GM19099 (cell line): ENCODE measurements around the gene ITGAD.

ENCODE experiments used
- POLR2A ChIP-seq: IDR thresholded peaks from 3 replicates; pipeline ENCODE4 v1.6.1; 2011; ENCODE audit warnings: low read depth; ENCODE audit not compliant: insufficient read length; ENCODE audit errors: extremely low read depth

The ITGAD gene

DNA sequence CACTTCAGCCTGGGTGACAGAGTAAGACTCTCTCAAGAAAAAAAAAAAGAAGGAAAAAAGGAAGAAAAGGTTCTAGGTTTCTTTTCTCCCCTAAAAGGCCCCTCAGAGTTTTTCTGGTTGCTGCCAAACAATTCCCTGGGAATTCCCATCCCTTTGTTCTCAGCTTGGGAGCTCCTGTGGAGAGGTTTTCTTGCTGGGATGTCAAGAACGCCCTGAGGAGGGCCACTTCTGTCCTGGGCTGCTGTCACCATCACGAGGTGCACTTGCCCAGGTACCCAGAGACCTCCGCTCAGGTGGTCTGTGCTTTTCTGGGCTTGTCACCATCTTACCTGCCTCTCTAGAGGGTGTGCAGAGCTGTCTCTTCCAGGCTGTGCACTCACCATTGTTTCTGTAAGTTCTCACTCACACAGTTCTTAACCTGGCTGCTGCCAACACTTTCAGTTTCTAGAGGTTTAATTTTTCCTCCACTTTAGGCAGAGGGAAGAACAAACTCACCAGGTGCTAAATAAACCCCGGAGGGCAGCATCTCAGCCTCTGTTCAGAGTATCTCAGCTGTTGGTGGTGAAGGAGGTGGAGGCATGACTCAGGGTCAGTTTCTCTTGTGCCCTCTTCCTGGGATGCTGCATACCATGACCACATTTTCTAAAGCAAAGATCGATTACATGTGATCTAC, 37.4 kb downstream of the ITGAD start:
- TF ChIP-seq POLR2A = no peak

DNA sequence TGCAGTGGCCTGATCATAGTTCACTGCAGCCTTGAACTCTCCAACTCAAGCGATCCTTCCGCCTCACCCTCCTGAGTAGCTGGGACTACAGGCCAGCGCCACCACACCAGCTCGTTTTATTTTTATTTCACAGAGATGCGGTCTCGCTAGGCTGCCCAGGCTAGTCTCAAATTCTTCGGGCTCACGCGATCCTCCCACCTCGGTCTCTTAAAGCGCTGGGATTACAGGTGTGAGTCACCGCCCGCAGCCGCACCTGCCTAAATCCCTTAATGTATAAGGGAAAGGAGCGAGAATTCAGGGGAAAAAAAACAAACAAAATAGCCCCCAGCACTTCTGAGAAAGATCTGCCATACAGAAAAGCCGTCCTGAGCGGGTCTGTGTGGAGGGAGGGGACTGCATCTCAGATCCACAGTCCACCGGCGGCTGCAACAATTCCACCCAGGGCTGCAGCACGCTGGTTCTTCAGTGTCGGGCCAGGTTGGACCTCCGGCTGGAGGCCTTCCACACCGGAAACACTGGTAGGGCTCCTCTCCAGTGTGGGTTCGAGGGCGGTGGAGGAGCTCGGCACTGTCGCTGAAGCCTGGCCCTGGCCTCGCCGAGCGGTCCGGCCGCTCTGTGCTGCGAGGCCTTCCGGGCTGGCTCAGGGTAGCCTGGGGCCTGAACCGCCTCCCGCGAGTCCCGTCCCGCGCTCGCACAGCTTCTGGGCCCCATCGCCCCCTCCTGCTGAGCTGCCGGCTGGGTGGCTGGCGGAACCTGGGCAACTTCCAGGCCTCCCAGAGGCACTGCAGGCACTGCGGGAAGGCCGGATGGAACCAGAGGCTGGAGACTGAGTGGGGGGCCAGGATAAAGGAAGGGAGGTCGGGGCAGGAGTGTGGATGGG, 42.4 kb downstream of the ITGAD start:
- no peak for TF ChIP-seq POLR2A

DNA sequence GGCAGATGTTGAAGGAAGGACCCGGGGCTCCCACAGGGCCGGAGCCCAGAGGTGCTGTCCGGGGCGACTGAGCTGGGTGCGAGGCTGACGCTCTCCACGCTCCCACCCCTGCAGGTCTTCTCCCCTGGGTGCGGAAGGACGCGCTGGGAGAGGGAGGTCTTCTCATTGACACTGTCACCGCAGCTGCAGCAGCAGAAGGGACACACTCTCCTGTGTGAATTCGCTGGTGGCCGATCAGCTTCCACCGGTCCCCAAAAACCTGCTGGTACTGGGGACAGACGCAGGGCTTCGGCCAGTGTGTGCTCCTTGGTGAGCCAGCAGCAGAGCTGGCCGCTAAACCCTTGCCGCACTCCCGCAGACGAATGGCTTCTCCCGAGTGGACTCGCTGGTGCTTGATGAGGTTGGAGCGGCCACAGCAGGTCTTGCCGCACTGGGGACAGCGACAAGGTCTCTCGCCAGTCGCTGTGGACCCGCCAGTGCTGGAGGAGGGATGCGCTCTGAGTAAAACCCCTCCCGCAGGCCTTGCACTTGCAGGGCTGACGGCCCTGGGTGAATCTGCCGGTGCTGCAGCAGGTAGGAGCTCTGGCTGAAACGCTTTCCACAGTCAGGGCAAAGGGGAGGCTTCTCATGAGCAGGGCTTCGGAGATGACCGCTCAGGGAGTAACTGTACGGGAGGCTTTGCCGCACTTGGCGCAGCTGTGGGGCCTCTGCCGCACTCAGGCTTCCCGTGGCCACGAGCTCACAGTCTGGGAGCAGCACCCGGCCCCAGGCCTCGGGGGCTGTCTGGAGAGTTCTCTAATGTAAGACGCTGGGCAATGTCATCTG, 43.3 kb downstream of the ITGAD start:
- TF ChIP-seq POLR2A = no peak

DNA sequence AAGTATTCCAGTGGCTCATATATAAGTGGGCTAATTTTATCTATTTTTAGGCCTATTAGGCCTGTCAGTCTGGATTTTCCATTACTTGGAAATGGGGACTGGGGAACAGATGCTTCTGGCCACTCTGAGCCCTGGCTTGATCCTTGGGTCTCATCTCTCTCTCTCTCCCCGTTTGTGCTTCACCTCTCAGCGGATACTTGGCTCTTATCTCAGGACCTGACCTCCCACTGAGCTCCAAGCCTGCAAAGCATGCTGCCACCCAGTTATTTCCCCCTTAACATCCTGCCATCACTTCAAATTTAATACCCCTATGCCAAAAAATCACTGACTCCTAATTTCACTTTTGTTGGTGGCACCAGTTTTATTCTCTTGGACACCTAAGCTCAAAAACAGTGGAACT, 45.3 kb downstream of the ITGAD start:
- no peak for TF ChIP-seq POLR2A

DNA sequence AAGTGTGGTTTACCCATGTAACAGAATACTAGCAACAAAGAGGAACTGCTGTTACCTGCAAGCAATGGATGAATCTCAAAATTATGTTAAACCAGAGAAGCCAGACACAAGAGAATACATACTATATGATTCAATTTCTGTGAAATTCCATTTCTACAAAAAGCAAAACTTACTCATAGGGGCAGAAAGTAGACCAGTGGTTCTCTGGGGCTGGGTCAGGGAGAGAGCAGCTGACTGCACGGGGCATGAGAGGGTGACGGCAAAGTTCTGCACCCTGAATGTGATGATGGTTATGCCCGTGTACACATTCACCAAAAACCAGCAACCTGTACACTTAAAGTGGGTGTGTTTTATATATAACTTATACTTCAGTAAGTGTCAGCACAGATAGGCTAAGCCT, 46.4 kb downstream of the ITGAD start:
- no peak for TF ChIP-seq POLR2A

DNA sequence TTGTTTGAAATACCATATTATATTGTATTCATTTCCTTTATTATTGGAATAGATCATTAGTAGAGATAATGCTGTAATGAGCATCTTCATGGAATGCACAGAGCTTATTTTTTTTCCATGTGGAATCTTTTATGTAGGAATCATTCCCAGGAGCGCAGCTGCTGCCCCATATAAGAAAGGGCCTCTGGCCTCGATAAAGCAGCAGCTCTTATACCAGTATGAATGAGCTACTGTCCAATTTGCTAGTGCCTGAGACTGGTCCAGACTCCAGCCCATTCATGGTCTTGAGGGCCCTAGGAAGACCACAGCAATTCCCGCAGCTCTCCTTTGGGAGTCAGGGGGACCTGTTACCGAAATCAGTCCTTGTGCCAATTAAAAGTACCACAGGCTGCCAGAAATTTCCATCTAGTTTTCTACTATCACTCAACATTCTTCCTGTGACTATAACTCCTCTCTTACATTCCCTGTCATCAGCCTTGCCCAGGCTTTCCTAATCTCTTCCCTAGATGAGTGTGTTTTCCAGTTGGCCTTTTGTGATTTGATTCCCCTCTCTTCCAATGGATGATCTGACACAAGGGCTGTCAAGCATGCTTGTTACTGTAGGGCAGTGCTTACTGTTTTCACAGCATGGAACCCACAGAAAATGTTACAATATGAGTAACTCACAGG, 47.5 kb downstream of the ITGAD start:
- no peak for TF ChIP-seq POLR2A

DNA sequence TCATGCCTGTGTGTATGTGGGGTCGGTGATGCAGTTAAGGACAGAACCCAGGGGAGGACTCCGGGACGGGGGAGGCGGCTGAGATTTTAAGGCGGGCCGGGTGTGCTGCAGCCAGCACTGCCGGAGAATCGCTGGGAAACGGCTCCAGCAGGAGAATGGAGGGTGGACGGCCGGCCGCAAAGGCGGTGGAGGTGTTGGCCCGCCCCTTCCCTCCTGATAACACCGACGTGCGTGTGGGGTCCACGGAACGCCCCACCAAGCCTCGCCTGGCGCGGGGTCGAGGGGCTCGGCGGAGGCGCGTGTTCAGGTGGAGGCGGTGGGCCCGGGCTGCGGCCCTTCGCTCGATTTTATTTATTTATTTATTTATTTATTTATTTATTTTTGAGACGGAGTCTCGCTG, 48.8 kb downstream of the ITGAD start:
- no peak for TF ChIP-seq POLR2A

DNA sequence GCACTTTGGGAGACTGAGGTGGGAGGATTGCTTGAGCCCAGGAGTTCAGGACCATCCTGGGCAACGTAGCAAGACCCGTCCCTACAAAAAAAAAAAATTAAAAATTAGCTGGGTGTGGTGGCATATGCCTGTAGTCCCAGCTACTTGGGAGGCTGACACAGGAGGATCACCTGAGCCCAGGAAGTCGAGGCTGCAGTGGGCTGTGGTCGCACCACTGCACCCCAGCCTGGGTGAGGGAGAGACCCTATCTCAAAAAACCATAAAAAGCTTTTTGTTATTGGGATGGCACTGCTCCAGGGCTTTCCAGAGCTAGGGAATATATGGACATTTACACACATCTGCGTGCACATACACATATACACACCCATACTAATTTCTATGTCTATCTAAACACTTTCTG, 58.1 kb downstream of the ITGAD start:
- peak; percentile 24 for TF ChIP-seq POLR2A

DNA sequence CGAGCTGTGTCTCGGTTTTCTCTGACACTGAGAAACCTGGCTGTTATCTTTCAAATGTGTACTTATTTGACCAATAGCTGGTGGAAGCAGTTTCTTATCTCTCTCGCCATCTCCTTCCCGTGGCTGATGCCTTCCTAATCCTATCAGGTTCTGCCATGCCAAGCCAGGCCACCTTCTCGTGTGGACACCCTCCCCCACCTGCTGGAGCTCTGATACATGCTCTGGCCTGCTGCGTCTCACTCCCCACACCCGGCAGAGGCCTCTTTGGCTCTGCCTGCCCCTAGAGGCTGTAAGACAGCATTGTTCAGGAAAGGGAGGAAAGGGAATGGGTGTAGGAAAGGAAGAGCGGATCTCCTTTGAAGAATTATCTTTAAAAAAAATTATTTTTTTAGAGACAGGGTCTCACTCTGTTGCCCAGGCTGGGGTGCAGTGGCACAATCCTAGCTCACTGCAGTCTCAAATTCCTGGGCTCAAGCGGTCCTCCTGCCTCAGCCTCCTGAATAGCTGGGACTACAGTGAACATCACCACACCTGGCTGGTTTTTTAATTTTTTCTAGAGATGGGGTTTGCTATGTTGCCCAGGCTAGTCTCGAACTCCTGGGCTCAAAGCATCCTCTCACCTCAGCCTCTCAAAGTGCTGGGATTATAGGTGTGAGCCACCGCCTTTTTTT, 58.7 kb downstream of the ITGAD start:
- no peak for TF ChIP-seq POLR2A

DNA sequence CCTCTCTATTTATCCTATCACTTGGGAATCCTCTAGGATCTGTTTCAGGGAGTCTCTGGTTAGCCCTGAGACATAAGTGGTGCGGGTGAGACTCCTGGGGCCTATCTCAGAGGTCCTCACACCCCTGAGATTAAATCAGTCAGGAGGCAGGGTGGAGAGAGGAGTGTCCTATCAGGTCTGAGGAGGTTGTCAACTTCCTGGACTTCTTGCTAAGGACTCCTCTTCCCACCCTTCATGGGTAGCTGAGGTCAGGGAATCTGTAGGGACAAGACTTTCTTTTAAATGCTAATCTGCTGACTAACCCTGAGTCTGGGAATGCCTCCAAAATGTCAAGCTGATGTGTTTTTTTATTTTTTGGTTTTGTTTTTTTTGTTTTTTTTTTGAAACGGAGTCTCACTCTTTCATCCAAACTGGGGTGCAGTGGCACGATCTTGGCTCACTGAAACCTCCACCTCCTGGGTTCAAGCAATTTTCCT, 59.5 kb downstream of the ITGAD start:
- no peak for TF ChIP-seq POLR2A

DNA sequence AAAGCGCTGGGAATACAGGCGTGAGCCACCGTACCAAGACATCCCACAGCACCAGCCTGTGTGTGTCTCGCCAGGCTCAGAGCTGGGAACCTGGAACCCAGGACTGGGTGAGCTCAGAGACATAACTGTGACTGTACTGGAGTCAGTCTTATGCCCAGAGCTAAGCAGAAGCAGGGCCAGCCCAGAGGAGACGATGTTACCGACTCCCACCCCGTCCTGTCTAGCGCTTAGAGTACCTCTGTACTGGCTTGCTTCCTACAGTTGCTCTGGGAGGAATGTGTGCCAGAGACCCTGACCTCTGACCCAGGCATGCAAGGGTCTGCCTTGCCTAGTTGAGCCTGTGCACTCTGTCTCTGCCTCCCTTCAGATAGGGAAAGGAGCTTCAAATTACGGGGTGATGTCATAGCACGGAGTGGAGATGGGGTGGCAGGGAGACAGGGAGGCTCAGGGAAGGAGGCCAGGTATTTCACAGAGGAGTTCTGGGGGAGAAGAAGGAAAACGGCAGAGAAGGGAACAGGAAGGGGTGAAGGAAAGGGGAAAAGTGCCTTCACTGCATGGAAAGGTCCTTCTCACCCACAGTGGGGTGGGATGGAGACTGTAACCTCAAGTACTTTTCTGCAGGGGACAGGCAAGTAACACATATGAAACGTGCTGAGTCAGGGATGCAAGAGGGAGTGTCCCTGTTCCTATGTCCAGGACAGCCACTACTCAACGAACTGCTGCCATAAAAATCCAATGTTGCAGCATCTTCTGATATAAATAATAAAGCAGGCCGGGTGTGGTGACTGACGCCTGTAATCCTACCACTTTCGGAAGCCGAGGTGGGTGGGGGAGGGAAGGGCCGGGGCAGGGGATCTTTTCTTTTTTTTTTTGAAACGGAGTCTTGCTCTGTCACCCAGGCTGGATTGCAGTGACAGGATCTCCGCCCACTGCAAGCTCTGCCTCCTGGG, 60.4 kb downstream of the ITGAD start:
- TF ChIP-seq POLR2A = no peak

DNA sequence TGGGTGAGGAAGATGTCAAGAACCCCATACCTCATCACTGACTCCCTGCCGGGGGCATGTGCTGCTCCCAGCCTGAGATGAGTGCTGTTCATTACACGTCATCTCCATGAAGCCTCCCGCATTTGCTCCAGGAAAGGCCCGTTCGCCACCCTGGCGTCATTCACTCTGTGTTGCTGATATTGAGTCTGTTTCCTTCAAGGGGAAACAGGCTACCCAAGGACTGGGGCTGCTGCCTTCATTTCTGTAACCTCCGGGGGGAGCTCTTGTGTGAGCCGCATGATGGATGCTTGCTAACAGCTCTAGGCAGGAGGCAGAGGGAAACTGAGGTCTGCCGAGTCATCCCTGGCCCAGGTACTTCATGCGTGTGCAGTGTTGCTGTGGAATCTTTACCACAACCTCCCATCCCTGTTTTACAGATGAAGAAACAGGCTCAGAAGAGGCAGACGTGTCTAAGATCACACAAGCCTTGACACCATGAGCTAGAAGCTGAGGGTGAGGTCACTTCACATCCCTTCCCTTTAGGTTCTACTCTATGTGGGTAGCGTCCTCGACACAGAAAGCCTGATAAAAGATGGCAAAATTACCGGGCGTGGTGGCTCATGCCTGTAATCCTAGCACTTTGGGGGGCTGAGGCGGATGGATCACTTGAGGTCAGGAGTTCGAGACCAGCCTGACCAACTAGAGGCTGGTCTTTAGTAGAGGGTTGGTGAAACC, 62.6 kb downstream of the ITGAD start:
- TF ChIP-seq POLR2A = no peak

DNA sequence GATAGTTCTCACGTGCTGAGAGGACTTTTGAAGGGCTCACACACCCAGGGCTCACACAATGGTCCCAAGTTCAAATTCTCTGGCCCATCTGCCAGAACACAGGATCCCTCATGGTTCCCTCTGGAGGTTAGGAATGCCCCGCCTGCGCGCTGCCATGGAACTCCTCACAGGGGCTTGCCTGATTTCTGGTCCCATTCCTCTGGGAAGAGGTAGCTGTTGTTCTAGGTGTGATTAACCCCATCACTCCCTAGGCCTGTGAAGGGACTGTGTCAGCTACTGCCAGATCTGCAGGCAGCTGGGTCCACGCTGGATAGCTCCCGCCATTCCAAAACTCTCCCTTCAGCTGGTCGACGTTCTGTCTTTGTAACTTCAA, 63.8 kb downstream of the ITGAD start:
- TF ChIP-seq POLR2A = no peak
